ENCODE results near the gene SMIM22. TPM values are rescaled to one million over a fixed set of nuclear protein-coding genes. Genes with fewer than 3 reads are reported as not detected.

SMIM22 gene
- polyA plus RNA-seq, 2 of the 4 experiments (the other 2 are of a cell fraction): not detected

- Histone ChIP-seq H3K4me3 (no peak overlapping the region), H3K4me2 (no peak overlapping the region), H3K4me1 (no peaks in the 10 kb centered on the region), H3K27ac (no peak overlapping the region), H3K9me3 (no peaks in the 10 kb centered on the region)
- FAIRE-seq: no peak
- ChIA-PET CTCF (interaction anchor here (0.6 to 2.2 kb wide), 4 partner anchors 13 to 307 kb away, joined by 3 to 8 read pairs (median 5); partner anchors contain the start of gene ROGDI), POLR2A (interaction anchor here (0.7 kb wide), 1 partner anchor 120 kb away, joined by 3 read pairs; no protein-coding TSS in a partner anchor)
- peak; percentile 38 to 51; a peak in 2 of 6 replicates for ATAC-seq
- TF ChIP-seq USF2 (IDR thresholded peaks at IDR 0.05) (no peak), EHF (CRISPR knock-in tag; IDR thresholded peaks at IDR 0.05) (no peak)
- 85% methylated on average over 16 of the region's 16 CpGs for WGBS (ENCODE audit: missing lambda C conversion rate)
- DNase-seq (ENCODE audit: low read depth in 1 of 2, low spot score in 1 of 2): no peak
Observed at GRCh38 chr16:4814542-4815173, 19.5 kb downstream of the SMIM22 start.

DNA sequence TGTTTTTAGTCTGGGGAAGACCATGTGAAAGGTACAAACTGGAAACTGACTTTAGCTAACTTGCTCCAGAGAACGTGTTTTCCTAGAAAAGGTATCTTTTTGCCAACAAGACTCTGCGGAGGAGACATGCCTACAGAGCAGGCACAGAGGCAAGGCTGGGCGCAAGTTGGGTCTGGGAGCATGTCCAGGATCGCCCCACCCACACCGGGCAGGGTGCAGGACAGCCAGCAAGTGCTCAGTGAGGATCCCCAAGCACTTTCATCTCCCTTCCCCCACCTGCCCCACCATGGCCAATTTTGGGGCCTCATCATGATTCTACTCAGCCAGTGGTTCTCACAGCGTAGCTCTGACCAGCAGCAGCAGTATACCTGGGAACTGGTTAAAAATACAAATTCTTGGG is 25.5 kb downstream of the SMIM22 start:
- H3K4me3 ChIP-seq: no peak overlapping the region
- FAIRE-seq (no peak), DNase-seq (ENCODE audit: low read depth in 1 of 2, low spot score in 1 of 2) (no peak), ATAC-seq (no peak)
- ChIA-PET POLR2A (no interaction called here), CTCF (interaction anchor here (0.8 to 1.1 kb wide), 2 partner anchors 8 to 70 kb away, joined by 3 to 5 read pairs; no protein-coding TSS in a partner anchor)
- H3K9me3 ChIP-seq: no peaks in the 10 kb centered on the region
- no peaks in the 10 kb centered on the region for H3K4me1 ChIP-seq
- TF ChIP-seq MYC (IDR thresholded peaks at IDR 0.05; ENCODE audit: borderline replicate concordance, low read length) (no peak), POLR2AphosphoS2 (conservative IDR thresholded peaks at IDR 0.05; ENCODE audit: low read length) (no peak), CHD4 (IDR thresholded peaks at IDR 0.05; ENCODE audit: borderline replicate concordance) (no peak), JUNB (IDR thresholded peaks at IDR 0.05) (no peak), BCL3 (IDR thresholded peaks at IDR 0.05) (no peak), BHLHE40 (IDR thresholded peaks at IDR 0.05; ENCODE audit: low read depth, low read length) (no peak), RCOR1 (IDR thresholded peaks at IDR 0.05; ENCODE audit: low read depth, low read length) (no peak), NR3C1 (IDR thresholded peaks at IDR 0.05) (no peak), HEYL (CRISPR knock-in tag; IDR thresholded peaks at IDR 0.05) (no peak), CHD2 (IDR thresholded peaks at IDR 0.05; ENCODE audit: low read length, partially characterized antibody) (no peak), RARB (CRISPR knock-in tag; IDR thresholded peaks at IDR 0.05) (no peak), RAD21 (conservative IDR thresholded peaks at IDR 0.05 in 1 of 2, IDR thresholded peaks at IDR 0.05 in 1 of 2) (no peak), CBX2 (IDR thresholded peaks at IDR 0.05; ENCODE audit: borderline replicate concordance, low read depth) (no peak)
- TF ChIP-seq, protein P1, sequence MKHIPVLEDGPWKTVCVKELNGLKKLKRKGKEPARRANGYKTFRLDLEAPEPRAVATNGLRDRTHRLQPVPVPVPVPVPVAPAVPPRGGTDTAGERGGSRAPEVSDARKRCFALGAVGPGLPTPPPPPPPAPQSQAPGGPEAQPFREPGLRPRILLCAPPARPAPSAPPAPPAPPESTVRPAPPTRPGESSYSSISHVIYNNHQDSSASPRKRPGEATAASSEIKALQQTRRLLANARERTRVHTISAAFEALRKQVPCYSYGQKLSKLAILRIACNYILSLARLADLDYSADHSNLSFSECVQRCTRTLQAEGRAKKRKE (CRISPR knock-in tag; IDR thresholded peaks at IDR 0.05; ENCODE audit: low read depth): no peak
- TF ChIP-seq, protein P2, sequence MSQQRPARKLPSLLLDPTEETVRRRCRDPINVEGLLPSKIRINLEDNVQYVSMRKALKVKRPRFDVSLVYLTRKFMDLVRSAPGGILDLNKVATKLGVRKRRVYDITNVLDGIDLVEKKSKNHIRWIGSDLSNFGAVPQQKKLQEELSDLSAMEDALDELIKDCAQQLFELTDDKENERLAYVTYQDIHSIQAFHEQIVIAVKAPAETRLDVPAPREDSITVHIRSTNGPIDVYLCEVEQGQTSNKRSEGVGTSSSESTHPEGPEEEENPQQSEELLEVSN (IDR thresholded peaks at IDR 0.05; ENCODE audit: borderline replicate concordance, low read depth): no peak
- TF ChIP-seq, protein P3, sequence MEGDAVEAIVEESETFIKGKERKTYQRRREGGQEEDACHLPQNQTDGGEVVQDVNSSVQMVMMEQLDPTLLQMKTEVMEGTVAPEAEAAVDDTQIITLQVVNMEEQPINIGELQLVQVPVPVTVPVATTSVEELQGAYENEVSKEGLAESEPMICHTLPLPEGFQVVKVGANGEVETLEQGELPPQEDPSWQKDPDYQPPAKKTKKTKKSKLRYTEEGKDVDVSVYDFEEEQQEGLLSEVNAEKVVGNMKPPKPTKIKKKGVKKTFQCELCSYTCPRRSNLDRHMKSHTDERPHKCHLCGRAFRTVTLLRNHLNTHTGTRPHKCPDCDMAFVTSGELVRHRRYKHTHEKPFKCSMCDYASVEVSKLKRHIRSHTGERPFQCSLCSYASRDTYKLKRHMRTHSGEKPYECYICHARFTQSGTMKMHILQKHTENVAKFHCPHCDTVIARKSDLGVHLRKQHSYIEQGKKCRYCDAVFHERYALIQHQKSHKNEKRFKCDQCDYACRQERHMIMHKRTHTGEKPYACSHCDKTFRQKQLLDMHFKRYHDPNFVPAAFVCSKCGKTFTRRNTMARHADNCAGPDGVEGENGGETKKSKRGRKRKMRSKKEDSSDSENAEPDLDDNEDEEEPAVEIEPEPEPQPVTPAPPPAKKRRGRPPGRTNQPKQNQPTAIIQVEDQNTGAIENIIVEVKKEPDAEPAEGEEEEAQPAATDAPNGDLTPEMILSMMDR (IDR thresholded peaks at IDR 0.05): no peak
- WGBS (ENCODE audit: missing lambda C conversion rate): 87% methylated on average over 6 of the region's 6 CpGs
- H3K27ac ChIP-seq: no peak overlapping the region
- H3K4me2 ChIP-seq: no peak overlapping the region
